Suprapubic skin (tissue), 4 donors: ENCODE data around the gene MED13L. TPM values are rescaled to one million over a fixed set of nuclear protein-coding genes. Genes with fewer than 3 reads are reported as not detected.

Source experiments
- DNase-seq, 2 donors: peaks; one replicate each; pipeline ENCODE4 v3.0.0-alpha.2; 2019; ENCODE audit warnings: low spot score in 2 of 2
- H3K27ac ChIP-seq: fragments of 200-600 bp; sonication (generic); one replicate; pipeline ENCODE4 v1.5.1; 2019
- H3K27me3 ChIP-seq: fragments of 200-600 bp; sonication (generic); one replicate; pipeline ENCODE4 v1.5.1; 2019
- H3K36me3 ChIP-seq: fragments of 200-600 bp; sonication (generic); one replicate; pipeline ENCODE4 v1.5.1; 2019
- H3K4me1 ChIP-seq: fragments of 200-600 bp; sonication (generic); one replicate; pipeline ENCODE4 v1.5.1; 2019
- H3K4me3 ChIP-seq: fragments of 200-600 bp; sonication (generic); one replicate; pipeline ENCODE4 v1.5.1; 2019; ENCODE audit warnings: mild to moderate bottlenecking
- H3K9me3 ChIP-seq: fragments of 200-600 bp; sonication (generic); one replicate; pipeline ENCODE4 v1.5.1; 2019
- CTCF ChIP-seq, 2 donors: fragments of 200-600 bp in 1 of 2; fragments of 450-650 bp in 1 of 2; sonication (generic) in 1 of 2; IDR thresholded peaks; one replicate each; pipeline ENCODE4 v1.5.1; 2016 to 2019; ENCODE audit warnings: antibody characterized with exemption in 2 of 2, mild to moderate bottlenecking in 1 of 2, moderate library complexity in 1 of 2
- EP300 ChIP-seq: sonication (generic); formaldehyde crosslinking; IDR thresholded peaks from one replicate; pipeline ENCODE4 v1.6.1; 2017; ENCODE audit warnings: antibody characterized with exemption
- POLR2A ChIP-seq, 2 donors: fragments of 450-650 bp; IDR thresholded peaks; one replicate each; pipeline ENCODE4 v1.6.1; 2017; ENCODE audit warnings: antibody characterized with exemption in 2 of 2, mild to moderate bottlenecking in 2 of 2, moderate library complexity in 2 of 2
- POLR2AphosphoS5 ChIP-seq, 3 donors: sonication (generic); formaldehyde crosslinking; IDR thresholded peaks; one replicate each; pipeline ENCODE4 v1.6.1; 2017; ENCODE audit warnings: antibody characterized with exemption in 3 of 3
- WGBS: methylation state at CpG from one replicate; pipeline ENCODE4 v1.1.5; 2018; 5-methylcytosine and 5-hydroxymethylcytosine counted together
- total RNA-seq, 4 donors: library from RNA; depleted of rRNA; stranded (reverse); fragments of >200 nt; gene quantifications; one replicate each; pipeline ENCODE4 v1.1.0, GENCODE V29; 2016

Gene MED13L
- total RNA-seq, 4 donors from 2014 or later: 173 to 418 (median 228) TPM

- no peak overlapping the region for H3K27ac ChIP-seq
- WGBS: 89% methylated on average over 8 of the region's 8 CpGs
- no peaks in the 10 kb centered on the region for H3K27me3 ChIP-seq
- H3K4me1 ChIP-seq: peaks cover 44% of the 10 kb centered on the region
- no peaks in the 10 kb centered on the region for H3K36me3 ChIP-seq
- H3K4me3 ChIP-seq: no peak overlapping the region
- H3K9me3 ChIP-seq: no peaks in the 10 kb centered on the region
- TF ChIP-seq CTCF (IDR thresholded peaks at IDR 0.05) (no peak), POLR2A (IDR thresholded peaks at IDR 0.05) (no peak), POLR2AphosphoS5 (IDR thresholded peaks at IDR 0.05) (no peak), EP300 (no peak)
- no peak for DNase-seq
Observed at GRCh38 chr12:116155383-116155782, 122.1 kb downstream of the MED13L start.

- H3K27me3 ChIP-seq: no peaks in the 10 kb centered on the region
- 79% methylated on average over 2 of the region's 2 CpGs for WGBS
- H3K9me3 ChIP-seq: no peaks in the 10 kb centered on the region
- H3K36me3 ChIP-seq: no peaks in the 10 kb centered on the region
- no peak overlapping the region for H3K4me3 ChIP-seq
- H3K4me1 ChIP-seq: peaks cover 41% of the 10 kb centered on the region
- no peak overlapping the region for H3K27ac ChIP-seq
- no peak for TF ChIP-seq EP300
- TF ChIP-seq POLR2AphosphoS5 (IDR thresholded peaks at IDR 0.05): no peak
- no peak for TF ChIP-seq POLR2A (IDR thresholded peaks at IDR 0.05)
- TF ChIP-seq CTCF (IDR thresholded peaks at IDR 0.05): no peak
- no peak for DNase-seq
Observed at GRCh38 chr12:116153983-116154382, 123.5 kb downstream of the MED13L start.

- Histone ChIP-seq H3K4me3 (no peak overlapping the region), H3K4me1 (peaks cover 38% of the 10 kb centered on the region), H3K27me3 (no peaks in the 10 kb centered on the region), H3K9me3 (no peaks in the 10 kb centered on the region), H3K36me3 (no peaks in the 10 kb centered on the region), H3K27ac (no peak overlapping the region)
- no peak for DNase-seq
- TF ChIP-seq POLR2AphosphoS5 (IDR thresholded peaks at IDR 0.05) (no peak), CTCF (IDR thresholded peaks at IDR 0.05) (no peak), EP300 (no peak), POLR2A (IDR thresholded peaks at IDR 0.05) (no peak)
Observed at GRCh38 chr12:116153113-116153512, 124.4 kb downstream of the MED13L start.

GRCh38 chr12:116152268-116152667 lies 125.2 kb downstream of the MED13L start:
- Histone ChIP-seq H3K36me3 (no peaks in the 10 kb centered on the region), H3K4me1 (peaks cover 38% of the 10 kb centered on the region)
- WGBS: 75% methylated on average over 4 of the region's 4 CpGs

GRCh38 chr12:116150452-116150851 lies 127.0 kb downstream of the MED13L start:
- no peak for DNase-seq
- 87% methylated on average over 5 of the region's 5 CpGs for WGBS
- peaks cover 38% of the 10 kb centered on the region for H3K4me1 ChIP-seq

More at GRCh38 chr12:116152268-116152667, 125.2 kb downstream of the MED13L start:
- Histone ChIP-seq H3K4me3 (no peak overlapping the region), H3K27me3 (no peaks in the 10 kb centered on the region), H3K9me3 (no peaks in the 10 kb centered on the region), H3K27ac (no peak overlapping the region)
- DNase-seq: no peak
- TF ChIP-seq POLR2AphosphoS5 (IDR thresholded peaks at IDR 0.05): no peak
- no peak for TF ChIP-seq CTCF (IDR thresholded peaks at IDR 0.05)
- no peak for TF ChIP-seq POLR2A (IDR thresholded peaks at IDR 0.05)

More at GRCh38 chr12:116150452-116150851, 127.0 kb downstream of the MED13L start:
- H3K4me3 ChIP-seq: no peak overlapping the region
- H3K27ac ChIP-seq: no peak overlapping the region
- TF ChIP-seq CTCF (IDR thresholded peaks at IDR 0.05) (no peak), EP300 (no peak), POLR2AphosphoS5 (IDR thresholded peaks at IDR 0.05) (no peak), POLR2A (IDR thresholded peaks at IDR 0.05) (no peak)
- no peaks in the 10 kb centered on the region for H3K27me3 ChIP-seq
- no peaks in the 10 kb centered on the region for H3K36me3 ChIP-seq
- no peaks in the 10 kb centered on the region for H3K9me3 ChIP-seq
